ENCODE data around the gene DLEC1. TPM values are rescaled to one million over a fixed set of nuclear protein-coding genes. Genes with fewer than 3 reads are reported as not detected.

Gene DLEC1
- total and polyA plus RNA-seq, 9 of the 15 experiments (the other 6 are each of a cell fraction or from before 2014, with no cell fraction given): 0.07 to 0.08 TPM; not detected in 7

- TF ChIP-seq ETS2 (tag; IDR thresholded peaks at IDR 0.05; ENCODE audit: borderline replicate concordance, poor library complexity, severe bottlenecking) (no peak), SREBF2 (CRISPR knock-in tag; IDR thresholded peaks at IDR 0.05) (no peak), USF2 (CRISPR knock-in tag; IDR thresholded peaks at IDR 0.05) (peak; percentile 63), ADNP (tag; IDR thresholded peaks at IDR 0.05) (peak; percentile 56; the same call in 1 of the 2 replicates), MLX (CRISPR knock-in tag; conservative IDR thresholded peaks at IDR 0.05) (no peak), CTBP1 (IDR thresholded peaks at IDR 0.05; ENCODE audit: borderline replicate concordance) (peak; percentile 91), JUND (IDR thresholded peaks at IDR 0.05; ENCODE audit: borderline replicate concordance, low read depth, low read length) (peak; percentile 66), JUND (tag; IDR thresholded peaks at IDR 0.05; ENCODE audit: borderline replicate concordance, low read depth, low read length) (peak; percentile 26; the same call in 2 of the 3 replicates), NCOR1 (IDR thresholded peaks at IDR 0.05) (0 out of 2 replicates have a peak, but pooled peaks have one; percentile 18), POU5F1 (IDR thresholded peaks at IDR 0.05; ENCODE audit: borderline replicate concordance, low read depth, low read length, partially characterized antibody) (no peak), E2F3 (CRISPR knock-in tag; IDR thresholded peaks at IDR 0.05) (no peak), ZNF436 (CRISPR knock-in tag; IDR thresholded peaks at IDR 0.05) (no peak), ATF1 (CRISPR knock-in tag; IDR thresholded peaks at IDR 0.05) (no peak), ATF1 (tag; IDR thresholded peaks at IDR 0.05) (peak; percentile 43; the same call in 1 of the 2 replicates), CEBPB (tag; IDR thresholded peaks at IDR 0.05) (peak; percentile 47; the same call in 1 of the 2 replicates), CBX2 (IDR thresholded peaks at IDR 0.05; ENCODE audit: insufficient read depth, low read length, poor library complexity, severe bottlenecking) (no peak), RBM25 (IDR thresholded peaks at IDR 0.05; ENCODE audit: low read depth, low read length, severe bottlenecking) (peak; percentile 67), HMGXB4 (CRISPR knock-in tag; IDR thresholded peaks at IDR 0.05) (no peak), FOXK2 (conservative IDR thresholded peaks at IDR 0.05 in 1 of 2, IDR thresholded peaks at IDR 0.05 in 1 of 2; ENCODE audit: low read depth in 2 of 2) (peak in 1 of 2 experiments; percentile 31; a peak in 1 of 4 replicates), HNRNPL (IDR thresholded peaks at IDR 0.05; ENCODE audit: low read depth, low read length) (no peak), ESRRA (IDR thresholded peaks at IDR 0.05; ENCODE audit: borderline replicate concordance, low read depth) (peak; percentile 96), BACH1 (tag; IDR thresholded peaks at IDR 0.05) (0 out of 2 replicates have a peak, but pooled peaks have one; percentile 40), TEAD1 (CRISPR knock-in tag; IDR thresholded peaks at IDR 0.05) (peak in 1 of 2 experiments; percentile 39; a peak in 1 of 4 replicates), HDAC2 (IDR thresholded peaks at IDR 0.05) (0 out of 2 replicates have a peak, but pooled peaks have one; percentile 20), DPF2 (IDR thresholded peaks at IDR 0.05) (0 out of 2 replicates have a peak, but pooled peaks have one; percentile 40), L3MBTL2 (IDR thresholded peaks at IDR 0.05) (0 out of 2 replicates have a peak, but pooled peaks have one; percentile 10), PHB (CRISPR knock-in tag; IDR thresholded peaks at IDR 0.05) (no peak)
Observed at GRCh38 chr3:38150780-38151528, 111.9 kb downstream of the DLEC1 start (continued).
